Endodermal cell (in vitro differentiated cells): ENCODE data around the gene AMY1C. TPM values are rescaled to one million over a fixed set of nuclear protein-coding genes. Genes with fewer than 3 reads are reported as not detected.
A peak's percentile ranks its signal among the peaks of the same experiment; 100 is the strongest.

Experiments
- DNase-seq: peaks from one replicate; pipeline ENCODE4 v3.0.0-alpha.2; 2017
- H3K27ac ChIP-seq: 2 replicates; pipeline ENCODE4 v1.5.1; 2013; ENCODE audit warnings: mild to moderate bottlenecking, low read depth, low read length, moderate library complexity
- H3K27me3 ChIP-seq: 2 replicates; pipeline ENCODE4 v1.6.1; 2013; ENCODE audit warnings: mild to moderate bottlenecking, low read length, moderate library complexity; ENCODE audit not compliant: insufficient read depth, control insufficient read depth, poor library complexity, severe bottlenecking
- H3K36me3 ChIP-seq: 2 replicates; pipeline ENCODE4 v1.7.0; 2013; ENCODE audit warnings: mild to moderate bottlenecking, low read length, moderate library complexity; ENCODE audit not compliant: control insufficient read depth, insufficient read depth
- H3K4me1 ChIP-seq: one replicate; pipeline ENCODE4 v1.7.0; 2013; ENCODE audit warnings: low read length; ENCODE audit not compliant: control insufficient read depth, insufficient read depth
- H3K4me3 ChIP-seq: 2 replicates; pipeline ENCODE4 v1.5.1; 2013; ENCODE audit warnings: mild to moderate bottlenecking, low read length, moderate library complexity
- H3K9ac ChIP-seq: 2 replicates; pipeline ENCODE4 v1.6.1; 2013; ENCODE audit warnings: mild to moderate bottlenecking, low read length, moderate library complexity; ENCODE audit not compliant: poor library complexity, severe bottlenecking; ENCODE audit errors: extremely low read depth
- H3K9me3 ChIP-seq: 2 replicates; pipeline ENCODE4 v1.6.1; 2013; ENCODE audit warnings: mild to moderate bottlenecking, low read length, moderate library complexity; ENCODE audit not compliant: control insufficient read depth
- H3K27ac Mint-ChIP-seq: 2 replicates; pipeline ENCODE4 v1.8.0; 2020; ENCODE audit warnings: mixed read lengths
- H3K27me3 Mint-ChIP-seq: 2 replicates; pipeline ENCODE4 v1.8.0; 2021; ENCODE audit warnings: mild to moderate bottlenecking, mixed read lengths; ENCODE audit not compliant: insufficient read depth
- H3K36me3 Mint-ChIP-seq: 2 replicates; pipeline ENCODE4 v1.8.0; 2020; ENCODE audit warnings: low read depth, mixed read lengths
- H3K4me1 Mint-ChIP-seq: 2 replicates; pipeline ENCODE4 v1.8.0; 2020; ENCODE audit warnings: mixed read lengths
- H3K4me3 Mint-ChIP-seq: 2 replicates; pipeline ENCODE4 v1.8.0; 2020; ENCODE audit warnings: mild to moderate bottlenecking, moderate library complexity, mixed read lengths
- H3K9me3 Mint-ChIP-seq: 2 replicates; pipeline ENCODE4 v1.8.0; 2020; ENCODE audit warnings: mild to moderate bottlenecking, mixed read lengths
- WGBS, 2 experiments: methylation state at CpG; one replicate each; pipeline versions ENCODE4 v1.1.5 to v1.1.7; 2013; ENCODE audit warnings: missing lambda C conversion rate in 2 of 2, mixed read lengths in 1 of 2; ENCODE audit not compliant: insufficient coverage in 1 of 2, insufficient read length in 1 of 2; 5-methylcytosine and 5-hydroxymethylcytosine counted together
- total RNA-seq, 2 donors: library from RNA; stranded (reverse); fragmentation: NEBNext Ultra II Directional in 1 of 2; extraction: Animal tissue kit (Norgen Biotek cat#: 25700) in 1 of 2; gene quantifications; 2 replicates in 1 of 2; 3 replicates in 1 of 2; pipeline ENCODE4 v1.2.1, GENCODE V29; 2021
- TF ChIP-seq, protein P1 (sequence below): fragments of 200-600 bp; sonication (generic); conservative IDR thresholded peaks from 2 replicates; pipeline ENCODE4 v1.5.0; 2021; ENCODE audit warnings: antibody characterized with exemption, mild to moderate bottlenecking

AMY1C gene
- total RNA-seq, 2 donors from 2014 or later, result not detected

DNA sequence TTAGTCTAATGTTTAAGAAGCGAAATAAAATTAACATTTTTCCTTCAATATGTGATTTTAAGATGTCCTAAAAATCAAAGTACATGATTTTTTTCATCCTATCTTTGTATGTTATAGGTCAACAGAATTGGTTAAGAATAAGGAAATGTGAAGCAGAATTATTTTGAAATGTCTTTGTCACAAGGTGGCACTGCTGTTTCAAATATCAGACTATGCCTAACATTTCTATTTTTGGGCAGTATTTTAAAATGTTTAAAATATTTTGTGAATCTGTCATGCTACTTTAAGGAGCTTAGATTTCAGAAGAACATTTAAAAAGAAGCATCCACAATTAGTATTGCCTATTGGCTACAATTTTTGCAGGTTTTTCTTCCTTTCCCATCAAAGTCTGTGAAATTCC is 38.7 kb downstream of the AMY1C start:
- TF ChIP-seq, protein P1, sequence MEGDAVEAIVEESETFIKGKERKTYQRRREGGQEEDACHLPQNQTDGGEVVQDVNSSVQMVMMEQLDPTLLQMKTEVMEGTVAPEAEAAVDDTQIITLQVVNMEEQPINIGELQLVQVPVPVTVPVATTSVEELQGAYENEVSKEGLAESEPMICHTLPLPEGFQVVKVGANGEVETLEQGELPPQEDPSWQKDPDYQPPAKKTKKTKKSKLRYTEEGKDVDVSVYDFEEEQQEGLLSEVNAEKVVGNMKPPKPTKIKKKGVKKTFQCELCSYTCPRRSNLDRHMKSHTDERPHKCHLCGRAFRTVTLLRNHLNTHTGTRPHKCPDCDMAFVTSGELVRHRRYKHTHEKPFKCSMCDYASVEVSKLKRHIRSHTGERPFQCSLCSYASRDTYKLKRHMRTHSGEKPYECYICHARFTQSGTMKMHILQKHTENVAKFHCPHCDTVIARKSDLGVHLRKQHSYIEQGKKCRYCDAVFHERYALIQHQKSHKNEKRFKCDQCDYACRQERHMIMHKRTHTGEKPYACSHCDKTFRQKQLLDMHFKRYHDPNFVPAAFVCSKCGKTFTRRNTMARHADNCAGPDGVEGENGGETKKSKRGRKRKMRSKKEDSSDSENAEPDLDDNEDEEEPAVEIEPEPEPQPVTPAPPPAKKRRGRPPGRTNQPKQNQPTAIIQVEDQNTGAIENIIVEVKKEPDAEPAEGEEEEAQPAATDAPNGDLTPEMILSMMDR, result peak; percentile 71
- Histone ChIP-seq H3K4me1 (no peaks in the 10 kb centered on the region), H3K9ac (no peak overlapping the region), H3K4me3 (no peak overlapping the region), H3K27me3 (no peaks in the 10 kb centered on the region), H3K27ac (no peak overlapping the region), H3K36me3 (no peaks in the 10 kb centered on the region), H3K9me3 (no peaks in the 10 kb centered on the region)
- no peak overlapping the region for H3K4me3 Mint-ChIP-seq
- H3K4me1 Mint-ChIP-seq, result no peaks in the 10 kb centered on the region
- no peak overlapping the region for H3K27ac Mint-ChIP-seq
- H3K9me3 Mint-ChIP-seq, result no peaks in the 10 kb centered on the region
- H3K27me3 Mint-ChIP-seq, result no peaks in the 10 kb centered on the region
- H3K36me3 Mint-ChIP-seq, result no peaks in the 10 kb centered on the region
- no CpG with 5 or more reads among the region's 1 CpG for WGBS, 2 experiments
- DNase-seq, result no peak

DNA sequence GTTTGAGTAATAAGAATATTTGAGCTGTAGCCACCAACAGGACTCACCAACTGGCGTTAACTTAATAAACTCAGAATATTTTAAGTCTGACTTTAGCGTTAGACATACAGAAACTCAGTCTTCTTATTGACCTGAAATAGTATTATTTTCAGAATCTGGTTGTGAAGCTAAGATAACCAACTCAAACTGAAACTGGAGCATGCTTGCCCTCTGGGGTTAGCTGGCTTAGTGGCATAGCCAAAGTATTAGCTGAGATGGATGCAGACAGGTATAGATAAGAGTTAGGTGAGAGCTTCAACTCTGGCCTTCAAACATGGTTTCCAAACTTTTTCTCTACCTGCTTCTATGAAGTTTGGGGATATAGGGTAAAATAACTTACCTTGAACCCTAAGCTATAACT is 40.5 kb downstream of the AMY1C start:
- Histone ChIP-seq H3K9ac (no peak overlapping the region), H3K36me3 (no peaks in the 10 kb centered on the region), H3K9me3 (no peaks in the 10 kb centered on the region), H3K4me1 (no peaks in the 10 kb centered on the region), H3K4me3 (no peak overlapping the region), H3K27ac (no peak overlapping the region), H3K27me3 (no peaks in the 10 kb centered on the region)
- DNase-seq, result no peak
- no peaks in the 10 kb centered on the region for H3K4me1 Mint-ChIP-seq
- 97% methylated on average over 2 of the region's 2 CpGs; no CpG with 5 or more reads in 1 of the 2 experiments for WGBS, 2 experiments
- no peaks in the 10 kb centered on the region for H3K36me3 Mint-ChIP-seq
- H3K4me3 Mint-ChIP-seq, result no peak overlapping the region
- no peaks in the 10 kb centered on the region for H3K27me3 Mint-ChIP-seq
- TF ChIP-seq, protein P1, result no peak
- peaks cover 2% of the 10 kb centered on the region for H3K9me3 Mint-ChIP-seq
- no peak overlapping the region for H3K27ac Mint-ChIP-seq

Other genes with a start within 250 kb of the AMY1C start
- gene RNPC3, start 224.2 kb upstream of the AMY1C start, total RNA-seq, result 10 to 100 TPM; 16.9 to 19.4 TPM
- 1 to 10 TPM; 1.6 to 3.1 TPM for gene AMY2B, start 178.3 kb upstream of the AMY1C start, total RNA-seq
- gene AMY2A, start 132.5 kb upstream of the AMY1C start, total RNA-seq, result not detected
- gene AMY1A, start 94.1 kb upstream of the AMY1C start, total RNA-seq, result not detected
- gene AMY1B, start 53.7 kb upstream of the AMY1C start, total RNA-seq, result not detected